ENCODE results near the gene GYS1.

GYS1 gene

GRCh38 chr19:48989701-48990291, 3.3 kb downstream of the GYS1 start:
- no peak for DNase-seq (ENCODE audit: low read depth)
- no peak overlapping the region for H3K4me3 ChIP-seq (ENCODE audit: control insufficient read depth, low read depth, low read length)
- no peak for TF ChIP-seq CTCF (conservative IDR thresholded peaks at IDR 0.05; ENCODE audit: control insufficient read depth, insufficient read depth, low read depth, low read length)

GRCh38 chr19:48988860-48989259, 4.2 kb downstream of the GYS1 start:
- no peak for DNase-seq (ENCODE audit: low read depth)
- no peak for TF ChIP-seq CTCF (conservative IDR thresholded peaks at IDR 0.05; ENCODE audit: control insufficient read depth, insufficient read depth, low read depth, low read length)
- no peak overlapping the region for H3K4me3 ChIP-seq (ENCODE audit: control insufficient read depth, low read depth, low read length)

- DNase-seq (ENCODE audit: low read depth): no peak
- no peak overlapping the region for H3K4me3 ChIP-seq (ENCODE audit: control insufficient read depth, low read depth, low read length)
- TF ChIP-seq CTCF (conservative IDR thresholded peaks at IDR 0.05; ENCODE audit: control insufficient read depth, insufficient read depth, low read depth, low read length): no peak
Observed at GRCh38 chr19:48988286-48988685, 4.8 kb downstream of the GYS1 start.

GRCh38 chr19:48987323-48987722, 5.8 kb downstream of the GYS1 start:
- DNase-seq (ENCODE audit: low read depth): no peak
- TF ChIP-seq CTCF (conservative IDR thresholded peaks at IDR 0.05; ENCODE audit: control insufficient read depth, insufficient read depth, low read depth, low read length): no peak
- H3K4me3 ChIP-seq (ENCODE audit: control insufficient read depth, low read depth, low read length): no peak overlapping the region

GRCh38 chr19:48986211-48986610, 6.9 kb downstream of the GYS1 start:
- no peak for DNase-seq (ENCODE audit: low read depth)
- no peak overlapping the region for H3K4me3 ChIP-seq (ENCODE audit: control insufficient read depth, low read depth, low read length)
- TF ChIP-seq CTCF (conservative IDR thresholded peaks at IDR 0.05; ENCODE audit: control insufficient read depth, insufficient read depth, low read depth, low read length): no peak

GRCh38 chr19:48985711-48986110, 7.4 kb downstream of the GYS1 start:
- DNase-seq (ENCODE audit: low read depth): no peak
- H3K4me3 ChIP-seq (ENCODE audit: control insufficient read depth, low read depth, low read length): no peak overlapping the region
- TF ChIP-seq CTCF (conservative IDR thresholded peaks at IDR 0.05; ENCODE audit: control insufficient read depth, insufficient read depth, low read depth, low read length): no peak

GRCh38 chr19:48982280-48982679, 10.8 kb downstream of the GYS1 start:
- DNase-seq (ENCODE audit: low read depth): no peak
- H3K4me3 ChIP-seq (ENCODE audit: control insufficient read depth, low read depth, low read length): no peak overlapping the region
- TF ChIP-seq CTCF (conservative IDR thresholded peaks at IDR 0.05; ENCODE audit: control insufficient read depth, insufficient read depth, low read depth, low read length): no peak

Data from fibroblast of mammary gland (primary cell).